22Rv1 (cell line): Measurements from ENCODE around the gene FAM180A.

Experiments used
- ZFX ChIP-seq: fragments of 450-650 bp; IDR thresholded peaks from 2 replicates; pipeline ENCODE4 v1.6.1; 2017; ENCODE audit warnings: antibody characterized with exemption, borderline replicate concordance
- TF ChIP-seq, protein P1 (sequence below): fragments of 450-650 bp; IDR thresholded peaks from 2 replicates; pipeline ENCODE4 v1.5.1; 2017; ENCODE audit warnings: mild to moderate bottlenecking

DNA sequence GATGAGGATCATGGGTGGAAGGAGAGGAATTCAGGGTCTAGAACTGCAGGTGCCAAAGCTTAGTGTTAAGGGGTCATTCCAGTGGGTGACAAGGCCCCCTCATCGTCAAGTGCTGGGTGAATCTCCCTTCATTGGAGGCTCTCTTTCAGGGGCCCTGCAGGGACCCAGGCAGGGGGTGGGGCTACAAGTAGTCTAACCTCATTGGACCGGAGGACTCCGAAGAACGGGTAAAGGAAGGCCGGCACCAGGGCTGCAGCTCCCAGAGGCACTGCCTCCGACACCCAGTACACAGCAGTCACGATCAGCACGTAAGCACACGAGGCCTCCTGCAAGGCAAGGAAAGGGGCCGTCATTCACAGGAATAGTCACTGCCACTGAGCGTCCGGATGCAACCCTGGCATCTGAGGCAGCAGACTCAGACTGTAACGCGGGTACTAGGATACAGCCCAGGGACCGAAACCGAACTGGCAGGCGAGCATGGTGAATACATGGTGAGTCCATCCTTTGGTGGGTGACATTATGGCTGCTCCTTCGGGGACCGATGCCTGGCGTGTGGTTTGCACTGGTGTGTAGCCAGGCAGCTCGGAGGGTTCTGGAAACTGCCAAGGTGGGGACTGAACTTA lies 27.3 kb downstream of the FAM180A start:
- TF ChIP-seq, protein P1, sequence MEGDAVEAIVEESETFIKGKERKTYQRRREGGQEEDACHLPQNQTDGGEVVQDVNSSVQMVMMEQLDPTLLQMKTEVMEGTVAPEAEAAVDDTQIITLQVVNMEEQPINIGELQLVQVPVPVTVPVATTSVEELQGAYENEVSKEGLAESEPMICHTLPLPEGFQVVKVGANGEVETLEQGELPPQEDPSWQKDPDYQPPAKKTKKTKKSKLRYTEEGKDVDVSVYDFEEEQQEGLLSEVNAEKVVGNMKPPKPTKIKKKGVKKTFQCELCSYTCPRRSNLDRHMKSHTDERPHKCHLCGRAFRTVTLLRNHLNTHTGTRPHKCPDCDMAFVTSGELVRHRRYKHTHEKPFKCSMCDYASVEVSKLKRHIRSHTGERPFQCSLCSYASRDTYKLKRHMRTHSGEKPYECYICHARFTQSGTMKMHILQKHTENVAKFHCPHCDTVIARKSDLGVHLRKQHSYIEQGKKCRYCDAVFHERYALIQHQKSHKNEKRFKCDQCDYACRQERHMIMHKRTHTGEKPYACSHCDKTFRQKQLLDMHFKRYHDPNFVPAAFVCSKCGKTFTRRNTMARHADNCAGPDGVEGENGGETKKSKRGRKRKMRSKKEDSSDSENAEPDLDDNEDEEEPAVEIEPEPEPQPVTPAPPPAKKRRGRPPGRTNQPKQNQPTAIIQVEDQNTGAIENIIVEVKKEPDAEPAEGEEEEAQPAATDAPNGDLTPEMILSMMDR: no peak
- no peak for TF ChIP-seq ZFX
